K562 (cell line): Measurements from ENCODE around the gene GOLGA2.

Source experiments
- CBX1 ChIP-seq: sonication (generic); IDR thresholded peaks from 2 replicates; pipeline ENCODE4 v1.6.1; 2016; ENCODE audit warnings: antibody characterized with exemption, low read depth, mild to moderate bottlenecking
- RAD21 ChIP-seq, 2 experiments: fragments of 250-450 bp in 1 of 2; fragments of 450-650 bp in 1 of 2; sonication (Bioruptor Pico) in 1 of 2; formaldehyde crosslinking in 1 of 2; IDR thresholded peaks in 1 of 2; conservative IDR thresholded peaks in 1 of 2; 2 replicates each; pipeline versions ENCODE4 v1.4.0 to v1.8.0; 2020 to 2022; ENCODE audit warnings: mild to moderate bottlenecking in 2 of 2, moderate library complexity in 1 of 2
- SMARCB1 ChIP-seq: IDR thresholded peaks from 2 replicates; pipeline ENCODE4 v1.6.1; 2011; ENCODE audit warnings: improper control_type of control experiment, low read depth; ENCODE audit not compliant: insufficient read length
- TF ChIP-seq, protein P1 (sequence below), 3 experiments: IDR thresholded peaks in 2 of 3; conservative IDR thresholded peaks in 1 of 3; 2 replicates each; pipeline ENCODE4 v1.5.1; 2011 to 2012; ENCODE audit warnings: low read length in 3 of 3, mild to moderate bottlenecking in 3 of 3, control low read depth in 2 of 3, improper control_type of control experiment in 1 of 3, inconsistent platforms in 1 of 3, low read depth in 1 of 3, mixed read lengths in 1 of 3, moderate library complexity in 1 of 3; ENCODE audit not compliant: insufficient read depth in 2 of 3

- TF ChIP-seq SMARCB1 (no peak), RAD21 (CRISPR knock-in tag; conservative IDR thresholded peaks at IDR 0.05 in 1 of 2, IDR thresholded peaks at IDR 0.05 in 1 of 2) (no peak), CBX1 (no peak)
- TF ChIP-seq, protein P1, sequence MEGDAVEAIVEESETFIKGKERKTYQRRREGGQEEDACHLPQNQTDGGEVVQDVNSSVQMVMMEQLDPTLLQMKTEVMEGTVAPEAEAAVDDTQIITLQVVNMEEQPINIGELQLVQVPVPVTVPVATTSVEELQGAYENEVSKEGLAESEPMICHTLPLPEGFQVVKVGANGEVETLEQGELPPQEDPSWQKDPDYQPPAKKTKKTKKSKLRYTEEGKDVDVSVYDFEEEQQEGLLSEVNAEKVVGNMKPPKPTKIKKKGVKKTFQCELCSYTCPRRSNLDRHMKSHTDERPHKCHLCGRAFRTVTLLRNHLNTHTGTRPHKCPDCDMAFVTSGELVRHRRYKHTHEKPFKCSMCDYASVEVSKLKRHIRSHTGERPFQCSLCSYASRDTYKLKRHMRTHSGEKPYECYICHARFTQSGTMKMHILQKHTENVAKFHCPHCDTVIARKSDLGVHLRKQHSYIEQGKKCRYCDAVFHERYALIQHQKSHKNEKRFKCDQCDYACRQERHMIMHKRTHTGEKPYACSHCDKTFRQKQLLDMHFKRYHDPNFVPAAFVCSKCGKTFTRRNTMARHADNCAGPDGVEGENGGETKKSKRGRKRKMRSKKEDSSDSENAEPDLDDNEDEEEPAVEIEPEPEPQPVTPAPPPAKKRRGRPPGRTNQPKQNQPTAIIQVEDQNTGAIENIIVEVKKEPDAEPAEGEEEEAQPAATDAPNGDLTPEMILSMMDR (IDR thresholded peaks at IDR 0.05 in 2 of 3, conservative IDR thresholded peaks at IDR 0.05 in 1 of 3; ENCODE audit: insufficient read depth in 2 of 3, low read depth in 1 of 3, low read length in 3 of 3) = no peak
Observed at GRCh38 chr9:128274245-128274644, 1.6 kb downstream of the GOLGA2 start.
